HepG2 (cell line): ENCODE results near the gene CA10.

Experiments used
- FLYWCH1 ChIP-seq: sonication (generic); formaldehyde crosslinking; IDR thresholded peaks from 2 replicates; pipeline ENCODE4 v1.8.1; 2023; ENCODE audit warnings: mild to moderate bottlenecking, missing genetic modification reagents
- GATAD1 ChIP-seq: IDR thresholded peaks from 2 replicates; pipeline ENCODE4 v1.6.1; 2016; ENCODE audit warnings: missing genetic modification reagents, missing compliant biosample characterization
- GTF2F1 ChIP-seq: fragments of 150-350 bp; IDR thresholded peaks from 2 replicates; pipeline ENCODE4 v1.6.1; 2014; ENCODE audit warnings: low read length
- HDAC6 ChIP-seq: fragments of 200-600 bp; sonication (generic); IDR thresholded peaks from 2 replicates; pipeline ENCODE4 v1.7.0; 2017; ENCODE audit warnings: mild to moderate bottlenecking, antibody characterized with exemption, low read length, low read depth
- STAG1 ChIP-seq: sonication (generic); formaldehyde crosslinking; IDR thresholded peaks from 2 replicates; pipeline ENCODE4 v1.4.0; 2020; ENCODE audit warnings: missing genetic modification reagents
- ZBTB44 ChIP-seq: sonication (generic); formaldehyde crosslinking; IDR thresholded peaks from 2 replicates; pipeline ENCODE4 v1.4.0; 2020; ENCODE audit warnings: missing genetic modification reagents
- ZNF33B ChIP-seq: sonication (generic); formaldehyde crosslinking; IDR thresholded peaks from 2 replicates; pipeline ENCODE4 v1.5.1; 2020; ENCODE audit warnings: mild to moderate bottlenecking, missing genetic modification reagents
- TF ChIP-seq, protein P1 (sequence below): IDR thresholded peaks from 2 replicates; pipeline ENCODE4 v1.6.1; 2012; ENCODE audit warnings: inconsistent platforms

- TF ChIP-seq HDAC6: no peak
- peak; percentile 33; the same call in 1 of the 2 replicates for TF ChIP-seq STAG1
- TF ChIP-seq GTF2F1: no peak
- no peak for TF ChIP-seq ZBTB44
- no peak for TF ChIP-seq GATAD1 (CRISPR knock-in tag)
- no peak for TF ChIP-seq ZNF33B (CRISPR knock-in tag)
- TF ChIP-seq, protein P1, sequence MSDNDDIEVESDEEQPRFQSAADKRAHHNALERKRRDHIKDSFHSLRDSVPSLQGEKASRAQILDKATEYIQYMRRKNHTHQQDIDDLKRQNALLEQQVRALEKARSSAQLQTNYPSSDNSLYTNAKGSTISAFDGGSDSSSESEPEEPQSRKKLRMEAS: no peak
- TF ChIP-seq FLYWCH1: no peak
Observed at GRCh38 chr17:51640108-51640622, 518.3 kb downstream of the CA10 start.
